Superior temporal gyrus (tissue), 1 donor: ENCODE data around the gene CD24.
"Not testable (repeated sequence)": the region's sequence is repeated elsewhere in the genome, so short reads cannot be mapped to it uniquely, and the experiment has no call there.

Experiments
- DNase-seq: peaks from one replicate; pipeline ENCODE4 v3.0.0-alpha.2; 2016; ENCODE audit errors: extremely low spot score

CD24 gene, protein sequence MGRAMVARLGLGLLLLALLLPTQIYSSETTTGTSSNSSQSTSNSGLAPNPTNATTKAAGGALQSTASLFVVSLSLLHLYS

DNA sequence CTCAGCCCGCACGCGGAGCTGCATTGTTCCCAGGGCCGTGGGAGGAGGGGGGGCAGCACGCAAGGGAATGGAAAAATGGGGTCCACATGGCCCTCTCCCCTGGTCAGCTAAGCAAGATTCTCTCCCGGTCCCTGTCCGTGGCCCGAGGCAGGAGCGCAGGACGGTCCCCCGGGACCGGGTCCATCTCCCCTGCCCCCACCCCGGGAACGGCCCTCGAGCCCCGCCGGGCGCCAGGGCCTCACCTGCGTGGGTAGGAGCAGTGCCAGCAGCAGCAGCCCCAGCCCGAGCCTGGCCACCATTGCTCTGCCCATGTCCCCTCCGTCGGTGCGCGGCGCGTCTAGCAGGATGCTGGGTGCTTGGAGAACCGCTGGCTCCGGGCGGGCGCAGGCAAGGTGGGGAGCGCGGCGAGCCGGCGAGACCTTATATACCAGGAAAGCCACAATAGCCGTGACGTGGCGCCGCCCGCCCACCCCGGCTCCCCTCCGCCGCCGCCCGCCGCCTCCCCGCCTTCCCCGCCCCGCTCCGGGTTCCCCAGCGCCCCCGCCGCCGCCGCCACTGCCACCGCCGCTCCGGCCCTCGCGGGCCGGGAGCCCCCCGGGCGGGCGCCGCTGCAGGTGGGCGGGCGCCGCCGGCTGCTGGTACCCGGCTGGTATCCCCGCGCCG lies at the start of gene CD24:
Gene CD24 (minus strand): TSS at position 394 of the 663 bp plus-strand sequence. CDS start 83 bp downstream, at position 311.
- no peak for DNase-seq

DNA sequence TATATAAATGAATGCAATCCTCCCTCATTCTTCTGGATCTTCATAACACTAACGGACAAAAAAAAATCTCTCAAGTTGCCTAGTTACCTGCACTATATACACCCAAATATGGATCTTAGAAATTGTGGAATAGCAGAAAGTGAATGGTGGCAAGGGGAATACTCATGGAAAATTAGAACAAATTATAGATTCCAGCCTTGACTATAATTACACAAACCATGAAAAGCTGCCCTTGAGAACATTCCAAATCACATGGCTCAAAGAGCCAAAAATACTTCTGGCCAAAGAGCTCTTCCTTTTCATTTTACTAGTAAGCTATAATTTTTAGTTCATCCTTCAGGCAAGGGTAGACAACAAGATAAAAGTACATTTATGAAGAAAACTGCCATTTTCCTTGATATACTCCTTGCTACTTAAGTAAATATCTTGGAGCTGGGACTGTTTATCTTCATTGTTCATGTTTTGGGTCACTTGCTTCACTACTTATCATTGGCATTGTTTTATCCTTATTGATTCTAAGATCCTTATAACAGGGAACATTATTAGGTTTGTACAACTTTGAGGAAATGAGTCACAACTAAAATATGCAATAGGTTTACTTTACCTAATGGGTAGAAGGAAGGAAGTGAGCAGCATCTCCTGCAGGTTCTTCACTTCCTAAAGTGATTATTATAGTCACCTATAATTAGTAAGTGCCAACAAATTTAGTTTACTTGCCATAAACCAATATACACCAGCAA lies 47.1 kb upstream of the CD24 start:
- peak; percentile 18 for DNase-seq

DNA sequence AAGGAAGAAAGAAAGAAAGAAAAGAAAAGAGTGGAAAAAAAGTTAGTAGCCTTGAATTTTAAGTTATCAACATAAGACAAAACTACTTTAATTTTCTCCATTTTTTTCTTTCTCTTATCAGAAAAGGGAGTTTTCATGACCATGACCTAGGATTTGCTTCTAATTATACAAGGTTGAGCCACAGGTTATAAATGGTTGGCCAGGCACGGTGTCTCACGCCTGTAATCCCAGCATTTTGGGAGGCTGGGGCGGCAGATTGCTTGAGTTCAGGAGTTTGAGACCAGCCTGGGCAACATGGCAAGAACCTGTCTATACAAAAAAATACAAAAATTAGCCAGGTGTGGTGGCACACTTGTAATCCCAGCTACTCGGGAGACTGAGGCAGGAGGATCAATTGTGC lies 45.7 kb upstream of the CD24 start:
- DNase-seq, result no peak

DNA sequence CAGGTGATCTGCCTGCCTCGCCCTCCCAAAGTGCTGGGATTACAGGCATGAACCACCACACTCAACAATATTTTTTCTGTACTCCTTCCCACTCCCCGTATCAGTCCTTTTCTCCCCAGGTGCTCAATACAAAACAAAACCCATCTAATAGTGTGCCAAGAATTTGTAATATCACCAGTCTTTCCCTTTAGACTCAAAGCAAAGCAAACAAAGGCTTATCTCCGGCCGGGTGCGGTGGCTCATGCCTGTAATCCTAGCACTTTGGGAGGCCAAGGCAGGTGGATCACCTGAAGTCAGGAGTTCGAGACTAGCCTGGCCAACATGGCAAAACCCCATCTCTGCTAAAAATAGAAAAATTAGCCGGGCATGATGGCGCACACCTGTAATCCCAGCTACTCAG lies 45.1 kb upstream of the CD24 start:
- DNase-seq, result not testable (repeated sequence)

DNA sequence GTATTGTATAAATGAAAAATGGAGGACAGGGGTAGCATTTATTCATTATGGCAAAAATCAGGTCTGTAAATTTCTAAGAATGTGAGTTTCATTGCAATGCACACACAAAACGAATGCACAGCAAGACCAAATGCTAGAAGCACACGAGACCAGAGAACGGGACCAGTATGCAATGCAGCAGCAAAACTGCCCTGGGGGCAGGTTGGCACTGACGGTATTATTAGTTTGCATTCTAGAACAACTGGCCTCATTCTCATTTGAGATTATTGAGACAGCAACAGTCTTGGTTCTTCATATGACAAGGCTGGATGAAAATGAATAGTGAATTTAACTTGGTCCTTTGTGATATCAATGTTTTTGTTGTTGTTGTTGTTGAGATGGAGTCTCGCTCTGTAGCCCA lies 44.5 kb upstream of the CD24 start:
- DNase-seq, result no peak

DNA sequence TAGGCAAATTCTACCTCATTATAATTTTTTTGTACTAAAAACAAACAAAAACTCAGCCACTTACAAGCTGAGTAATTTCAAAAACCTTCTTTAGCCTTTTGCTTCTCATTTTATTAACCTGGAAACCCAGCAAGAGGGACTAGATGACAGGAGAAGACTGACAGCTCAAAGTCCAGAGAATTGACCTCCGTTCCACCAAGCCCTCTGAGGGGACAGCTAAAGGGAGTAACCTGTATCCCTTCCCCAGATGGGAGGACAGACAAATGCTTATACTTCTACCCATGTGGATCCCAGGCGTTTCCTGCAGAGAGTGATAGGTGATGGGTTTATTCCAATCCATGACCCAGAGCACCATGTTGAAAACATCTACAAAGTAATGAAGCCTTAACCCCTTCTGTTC lies 35.0 kb upstream of the CD24 start:
- no peak for DNase-seq

DNA sequence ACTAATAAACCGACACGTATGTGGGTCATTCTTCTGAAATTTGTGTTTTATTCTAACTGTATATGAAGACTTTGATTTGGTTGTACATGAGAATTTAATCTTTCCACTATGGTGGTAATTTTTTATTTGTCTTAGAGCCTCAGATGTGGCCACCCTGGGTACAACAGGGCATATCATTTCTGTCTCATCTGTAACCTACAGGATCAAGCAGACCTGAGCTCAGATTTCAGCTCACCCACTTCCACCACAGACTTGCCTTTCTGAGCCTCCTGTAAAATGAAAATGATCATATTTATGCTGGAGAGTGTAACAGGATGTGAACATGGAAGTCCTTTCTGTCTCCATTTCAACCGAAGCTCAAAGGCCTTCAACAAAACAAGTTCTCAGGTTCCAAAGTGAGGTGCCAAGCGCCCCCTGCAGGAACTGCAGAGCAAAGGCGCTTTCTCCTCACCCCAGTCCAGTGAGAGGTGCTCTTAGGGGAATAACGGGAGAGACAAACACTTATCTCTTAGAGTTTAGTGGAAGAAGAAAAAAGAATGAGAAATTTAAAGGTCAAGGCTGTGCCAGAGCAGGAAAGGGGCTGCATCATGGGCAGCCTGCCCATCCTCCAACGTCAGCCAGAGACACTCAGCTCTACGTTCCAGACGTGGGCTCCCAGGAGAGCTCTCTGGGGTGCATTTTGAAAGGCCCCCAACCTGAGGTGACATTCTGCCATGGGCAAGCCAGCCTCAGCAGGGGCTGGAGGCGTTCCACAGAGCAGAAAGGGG lies 23.0 kb upstream of the CD24 start:
- peak; percentile 59 for DNase-seq

DNA sequence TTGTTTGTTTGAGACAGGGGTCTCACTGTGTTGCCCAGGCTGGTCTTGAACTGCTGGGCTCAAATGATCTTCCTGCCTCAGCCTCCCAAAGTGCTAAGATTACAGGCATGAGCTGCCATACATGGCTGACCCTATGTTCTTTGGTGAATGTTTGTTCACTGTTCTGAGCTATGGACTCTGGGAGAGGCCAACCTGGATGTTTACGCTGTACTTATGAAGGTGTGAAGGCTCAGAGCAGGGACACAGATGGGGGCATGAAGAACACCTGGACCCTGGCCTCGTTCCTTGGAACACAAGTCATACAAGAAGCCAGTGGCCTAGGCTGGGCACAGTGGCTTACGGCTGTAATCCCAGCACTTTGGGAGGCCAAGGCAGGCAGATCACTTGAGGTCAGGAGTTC lies 21.1 kb upstream of the CD24 start:
- no peak for DNase-seq

DNA sequence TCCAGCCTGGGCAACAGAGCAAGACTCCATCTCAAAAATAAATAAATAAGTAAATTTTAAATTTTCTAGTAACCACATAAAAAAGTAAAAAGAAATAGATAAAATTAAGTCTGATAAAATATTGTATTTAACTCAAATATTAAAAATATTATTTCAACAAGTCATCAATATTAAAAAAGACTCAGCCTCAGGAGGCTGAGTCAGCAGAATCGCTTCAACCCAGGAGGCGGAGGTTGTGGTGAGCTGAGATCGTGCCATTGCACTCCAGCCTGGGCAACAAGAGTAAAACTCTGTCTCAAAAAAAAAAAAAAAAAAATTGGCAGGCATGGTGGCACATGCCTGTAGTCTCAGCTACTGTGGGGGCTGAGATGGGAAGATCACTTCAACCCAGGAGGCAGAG lies 15.2 kb upstream of the CD24 start:
- not testable (repeated sequence) for DNase-seq

DNA sequence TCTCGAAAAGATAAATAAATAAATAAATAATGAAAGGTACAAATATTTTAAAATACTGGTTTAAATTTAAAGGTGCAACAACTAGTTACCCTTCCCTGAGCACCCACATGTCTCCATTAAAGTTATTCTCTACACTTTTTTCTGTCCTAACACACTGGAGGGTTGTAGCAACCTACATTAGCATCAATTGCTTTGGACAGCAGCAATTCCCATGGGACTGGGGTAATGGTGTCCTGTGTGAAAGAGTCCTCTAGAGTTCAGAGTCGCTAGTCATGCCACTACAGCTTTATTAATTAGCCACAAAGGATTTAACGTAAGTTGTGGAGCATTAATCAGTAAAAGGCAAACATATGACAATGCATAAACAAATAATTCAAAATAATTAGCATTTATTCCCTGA lies 14.1 kb upstream of the CD24 start:
- no peak for DNase-seq

DNA sequence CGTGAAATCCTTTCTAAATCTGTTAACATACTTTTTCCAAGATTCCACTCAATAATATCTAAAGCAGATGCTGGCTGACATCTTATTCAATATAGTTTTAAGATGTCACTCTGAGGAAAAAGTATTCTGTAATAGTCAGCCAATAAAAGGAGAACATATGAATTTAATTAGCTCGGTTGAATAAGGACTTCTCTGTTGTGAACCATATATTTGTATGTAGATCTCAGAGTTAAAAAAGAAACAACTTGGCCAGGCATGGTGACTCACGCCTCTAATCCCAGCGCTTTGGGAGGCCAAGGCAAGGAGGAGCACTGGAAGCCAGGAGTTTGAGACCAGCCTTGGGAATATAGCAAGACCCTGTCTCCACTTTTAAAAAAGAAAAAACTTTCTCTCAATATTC lies 7.4 kb upstream of the CD24 start:
- DNase-seq, result no peak

DNA sequence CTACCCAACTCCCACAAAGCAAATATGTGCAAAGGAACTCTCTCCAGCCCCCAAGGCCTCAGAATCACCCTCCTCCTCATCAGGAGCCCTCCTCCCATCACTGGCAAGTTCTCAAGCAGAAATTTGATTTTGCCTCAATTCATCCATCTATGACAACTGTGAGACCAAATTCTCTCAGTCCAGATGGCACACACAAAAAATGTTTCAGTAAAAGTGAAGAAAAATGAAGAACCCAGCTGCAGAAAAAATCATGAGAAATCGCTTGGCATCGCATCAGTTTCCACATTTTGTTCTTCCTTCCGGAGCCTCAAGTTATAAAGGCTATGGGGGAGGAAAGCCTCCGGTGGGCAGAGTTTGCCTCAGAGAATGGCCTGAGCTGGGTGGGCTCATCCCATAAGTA lies 6.4 kb upstream of the CD24 start:
- DNase-seq, result no peak

DNA sequence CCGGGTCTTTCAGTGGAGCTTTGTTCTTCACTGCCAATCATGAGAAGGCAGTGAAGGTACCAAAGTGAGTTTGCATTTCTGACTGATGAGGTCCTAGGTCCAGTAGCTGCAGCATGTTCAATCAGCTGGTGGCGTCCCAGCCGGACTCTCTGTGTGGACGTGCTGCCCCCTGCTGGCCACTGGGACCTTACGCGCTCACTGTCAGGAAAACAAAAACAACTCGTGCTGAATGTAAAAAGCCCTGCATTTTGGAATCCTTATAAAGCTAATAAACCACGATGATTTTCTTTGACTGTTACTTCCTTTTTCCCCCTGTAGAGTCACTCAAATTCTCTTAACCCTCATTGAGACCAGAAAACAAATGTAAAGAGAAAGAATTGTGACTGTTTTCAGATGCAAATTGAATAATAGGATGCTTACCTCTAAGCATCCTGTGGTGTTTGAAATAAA lies 4.9 kb upstream of the CD24 start:
- DNase-seq, result peak; percentile 90

DNA sequence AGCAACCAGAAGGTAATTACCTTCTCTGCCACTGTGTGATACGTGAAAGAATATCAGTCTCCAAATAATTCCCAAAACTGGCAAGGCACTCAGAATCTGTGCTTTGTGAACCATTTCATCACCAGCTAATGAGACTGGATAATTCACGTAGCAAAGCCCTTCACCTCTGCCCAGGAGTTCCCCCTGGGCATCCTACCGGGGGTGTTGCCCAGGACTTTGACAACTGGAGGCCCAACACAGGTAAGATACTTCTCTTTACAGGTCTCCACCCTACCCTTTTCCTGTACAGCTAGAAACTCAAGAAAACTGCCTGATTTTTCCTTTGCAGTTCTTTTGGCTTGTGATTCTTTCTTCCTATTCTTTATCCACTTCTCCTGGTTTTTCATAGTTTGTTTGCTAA lies 2.7 kb upstream of the CD24 start:
- no peak for DNase-seq

DNA sequence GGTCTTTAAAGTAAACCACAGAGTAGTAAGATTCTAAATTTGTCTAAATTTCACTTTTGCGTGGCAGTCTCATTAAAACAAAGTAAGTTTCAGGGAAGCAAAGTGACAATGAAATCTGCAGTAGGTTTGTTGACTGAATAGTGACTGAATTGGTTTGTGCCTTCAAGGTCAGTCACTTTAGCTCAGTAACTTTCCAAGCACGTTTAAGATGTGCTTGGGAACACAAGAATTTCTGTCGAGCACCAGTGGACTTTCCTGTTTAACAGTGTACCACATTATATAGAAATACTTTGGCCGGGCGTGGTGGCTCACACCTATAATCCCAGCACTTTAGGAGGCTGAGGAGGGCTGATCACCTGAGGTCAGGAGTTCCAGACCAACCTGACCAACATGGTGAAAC lies 1.7 kb upstream of the CD24 start:
- DNase-seq, result no peak

DNA sequence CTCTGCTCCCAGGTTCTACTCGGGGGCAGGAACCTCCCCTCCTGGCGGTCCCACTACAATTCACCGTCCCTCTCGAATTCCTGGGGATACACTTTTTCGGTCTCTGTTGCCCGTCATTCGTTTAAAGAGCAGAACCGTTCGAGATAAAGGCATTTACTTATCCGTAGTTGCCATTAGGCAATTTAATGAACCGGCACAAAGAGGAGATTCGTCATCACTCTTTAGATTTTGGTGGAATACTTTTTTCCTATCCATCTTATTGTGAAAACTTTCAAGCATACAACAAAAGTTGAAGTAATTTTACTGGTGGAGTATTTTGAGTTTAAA lies 1.2 kb upstream of the CD24 start:
- DNase-seq, result no peak

DNA sequence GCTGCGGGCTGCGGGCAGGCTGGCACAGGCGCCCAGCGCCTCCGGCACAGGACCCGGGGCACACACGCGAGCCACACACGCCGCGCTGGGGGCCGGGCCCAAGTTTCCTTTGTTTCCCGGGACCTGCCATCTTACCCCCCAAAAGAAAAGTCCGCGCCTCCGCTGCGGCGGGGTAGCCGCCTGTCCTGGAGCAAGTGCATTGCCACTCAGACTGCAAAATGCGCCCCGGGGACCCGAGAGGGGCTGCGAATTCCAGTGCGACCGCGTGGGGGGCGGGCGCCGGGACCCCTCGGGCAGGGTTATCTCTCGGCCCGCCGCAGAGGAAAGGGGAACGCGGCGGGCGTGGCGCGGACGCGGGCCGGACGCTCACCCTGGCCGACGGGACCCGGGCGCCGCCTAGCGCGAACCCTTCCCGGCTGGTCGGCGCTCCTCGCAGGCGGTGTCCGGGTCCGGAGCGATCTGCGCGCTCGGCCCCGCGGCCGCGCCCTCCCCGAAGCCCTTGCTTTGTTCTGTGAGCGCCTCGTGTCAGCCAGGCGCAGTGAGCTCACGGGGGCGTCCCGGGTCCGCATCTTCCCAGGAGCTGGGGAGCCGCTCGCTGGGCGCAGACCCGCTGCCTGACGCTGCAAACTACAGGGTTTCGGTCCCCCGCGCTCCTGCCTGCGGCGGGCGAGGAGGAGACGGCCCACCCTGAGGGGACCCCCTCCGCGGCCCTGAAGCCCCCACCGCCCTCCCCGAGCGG lies 639 bp upstream of the CD24 start:
- DNase-seq, result no peak

DNA sequence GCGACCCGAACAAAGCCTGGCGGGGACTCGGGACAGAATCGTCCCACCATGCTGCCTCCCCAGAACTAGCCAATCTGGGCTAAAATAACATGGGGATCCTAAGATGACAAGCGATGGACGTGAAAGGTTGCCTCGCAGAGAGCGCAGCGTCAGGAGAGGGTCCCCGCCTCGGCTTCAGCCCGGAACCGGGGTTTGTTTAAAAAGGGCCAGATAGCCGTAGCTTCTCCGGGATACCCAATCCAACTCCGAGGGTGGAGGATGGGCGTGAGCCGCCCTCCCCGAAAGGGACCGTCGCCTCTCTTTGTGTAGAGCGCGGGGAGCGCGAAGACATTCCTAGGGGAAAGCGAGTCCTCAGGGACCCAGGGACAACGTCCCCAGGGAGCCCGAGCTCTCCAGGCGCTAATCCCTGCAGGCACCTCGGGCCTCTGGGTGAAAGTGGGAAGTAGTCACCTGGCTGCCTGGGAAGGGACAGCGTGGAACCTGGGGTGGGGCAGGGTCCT lies 643 bp downstream of the CD24 start:
- no peak for DNase-seq

DNA sequence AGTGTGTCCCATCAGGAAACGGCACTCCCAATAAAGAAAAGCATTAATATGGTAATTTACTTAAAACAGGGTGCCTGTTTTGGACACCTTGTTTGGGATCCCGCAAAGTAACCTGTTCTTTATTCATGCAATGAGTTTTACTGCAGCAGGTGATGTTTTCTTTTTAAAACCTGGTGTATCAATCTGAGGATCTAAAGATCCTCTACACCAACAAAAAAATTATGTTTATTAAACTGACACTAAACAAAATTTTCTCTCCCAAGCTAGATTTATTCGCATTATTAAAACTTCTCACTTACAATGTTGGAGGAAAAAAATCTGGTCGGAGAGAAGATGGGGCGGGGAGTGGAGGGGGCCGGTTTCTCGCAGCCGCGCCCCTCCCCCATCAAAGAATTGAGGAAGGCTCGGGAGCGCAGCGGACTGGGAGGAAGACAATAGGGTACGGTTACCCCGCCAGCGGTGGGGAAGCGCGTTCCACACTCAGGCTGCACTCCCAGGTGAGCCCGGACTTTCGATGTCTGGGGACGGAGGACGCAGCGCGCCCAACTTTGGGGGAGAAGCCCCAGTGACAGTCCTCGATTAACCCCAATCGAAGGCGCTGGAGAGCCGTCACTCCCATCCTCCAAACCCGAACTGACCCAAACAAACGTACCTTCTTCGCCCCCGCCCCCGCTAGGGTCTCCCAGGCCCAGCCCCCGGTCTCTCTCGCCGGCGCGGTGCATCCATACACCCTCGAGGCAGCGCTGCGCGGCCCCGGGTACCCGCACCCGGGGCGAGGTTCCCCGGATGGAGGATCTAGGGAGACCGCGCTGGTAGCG lies 1.3 kb downstream of the CD24 start:
- no peak for DNase-seq

DNA sequence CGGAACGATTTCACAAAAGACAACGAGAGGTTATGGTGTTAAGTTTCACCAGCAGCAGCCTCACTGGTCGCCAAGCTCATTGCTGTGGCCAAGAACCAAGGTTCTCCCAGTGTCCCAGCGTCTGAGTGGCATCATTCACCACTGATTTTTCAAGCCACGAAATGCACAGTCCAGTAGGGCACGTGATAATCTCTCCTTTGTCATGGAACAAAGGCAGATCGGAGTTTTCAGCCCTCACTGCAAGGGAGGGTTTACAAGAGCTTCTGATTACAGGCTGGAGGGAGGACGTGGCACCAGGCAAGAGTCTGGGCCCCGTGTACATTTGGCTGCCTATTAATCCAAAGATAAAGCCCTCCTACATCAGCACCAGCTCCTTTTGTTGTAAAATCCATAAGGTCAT lies 2.0 kb downstream of the CD24 start:
- no peak for DNase-seq

DNA sequence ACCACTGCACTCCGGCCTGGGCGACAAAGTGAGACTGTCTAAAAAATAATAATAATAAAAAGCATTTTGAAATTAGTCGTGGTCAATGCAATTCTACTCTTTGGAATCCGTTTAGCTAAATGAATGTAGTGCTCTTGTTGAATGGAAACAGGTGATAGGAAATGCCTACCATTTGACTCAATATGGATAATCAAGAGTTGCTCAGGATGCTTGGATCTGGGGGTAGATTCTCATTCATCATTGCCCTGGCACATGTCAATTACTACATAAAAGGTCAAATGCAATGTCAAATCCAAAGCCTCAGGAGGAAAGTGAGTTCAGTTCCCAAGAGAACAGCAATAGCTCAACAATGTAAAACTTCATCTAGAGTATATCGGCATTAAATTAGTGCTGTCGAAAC lies 3.8 kb downstream of the CD24 start:
- not testable (repeated sequence) for DNase-seq
